DOHH2 (cell line): ENCODE data around the gene CPA5.

ENCODE experiments used
- H3F3A ChIP-seq: fragments of 200-600 bp; sonication (generic), shearing (Covaris generic); 2 replicates; pipeline ENCODE4 v1.6.0; 2016; ENCODE audit warnings: antibody characterized with exemption, mild to moderate bottlenecking; ENCODE audit not compliant: control insufficient read depth, insufficient read depth
- H3K27ac ChIP-seq: fragments of 200-600 bp; sonication (generic); 2 replicates; pipeline ENCODE4 v1.5.1; 2014; ENCODE audit warnings: low read depth, mild to moderate bottlenecking, low read length, moderate library complexity
- H3K27me3 ChIP-seq: fragments of 200-600 bp; sonication (generic); 2 replicates; pipeline ENCODE4 v1.6.1; 2014; ENCODE audit warnings: mild to moderate bottlenecking, low read length, mixed read lengths; ENCODE audit not compliant: control insufficient read depth
- H3K36me3 ChIP-seq: fragments of 200-600 bp; sonication (generic); 2 replicates; pipeline ENCODE4 v1.6.1; 2014; ENCODE audit warnings: mild to moderate bottlenecking, low read length, moderate library complexity, mixed read lengths; ENCODE audit not compliant: control insufficient read depth
- H3K4me1 ChIP-seq: fragments of 200-600 bp; sonication (generic); 2 replicates; pipeline ENCODE4 v1.6.1; 2014; ENCODE audit warnings: mild to moderate bottlenecking, low read length, mixed read lengths; ENCODE audit not compliant: control insufficient read depth
- H3K4me2 ChIP-seq: fragments of 200-600 bp; sonication (generic); 2 replicates; pipeline ENCODE4 v1.6.0; 2014; ENCODE audit warnings: mild to moderate bottlenecking, low read length, moderate library complexity
- H3K4me3 ChIP-seq: fragments of 200-600 bp; sonication (generic); 2 replicates; pipeline ENCODE4 v1.5.1; 2014; ENCODE audit warnings: mild to moderate bottlenecking, low read length, mixed read lengths
- H3K79me2 ChIP-seq: fragments of 200-600 bp; sonication (generic); 2 replicates; pipeline ENCODE4 v1.6.1; 2014; ENCODE audit warnings: mild to moderate bottlenecking, low read length, mixed read lengths; ENCODE audit not compliant: control insufficient read depth
- H3K9me2 ChIP-seq: fragments of 200-600 bp; sonication (generic); replicated peaks from 2 replicates; pipeline ENCODE4 v1.6.1; 2014; ENCODE audit warnings: mild to moderate bottlenecking, low read length, mixed read lengths; ENCODE audit not compliant: control insufficient read depth
- H3K9me3 ChIP-seq: fragments of 200-600 bp; sonication (generic); 2 replicates; pipeline ENCODE4 v1.6.1; 2014; ENCODE audit warnings: antibody characterized with exemption, low read length, mixed read lengths; ENCODE audit not compliant: control insufficient read depth, insufficient read depth
- H4K20me1 ChIP-seq: fragments of 200-600 bp; sonication (generic); 2 replicates; pipeline ENCODE4 v1.6.0; 2014; ENCODE audit warnings: low read depth, mild to moderate bottlenecking, antibody characterized with exemption, low read length, moderate library complexity; ENCODE audit not compliant: control insufficient read depth, insufficient read depth
- CTCF ChIP-seq: fragments of 200-600 bp; sonication (generic); IDR thresholded peaks from one replicate; pipeline ENCODE4 v1.5.1; 2014; ENCODE audit warnings: antibody characterized with exemption, mild to moderate bottlenecking, low read depth, low read length; ENCODE audit not compliant: poor library complexity, severe bottlenecking
- EZH2phosphoT487 ChIP-seq: fragments of 200-600 bp; sonication (generic); IDR thresholded peaks from 2 replicates; pipeline ENCODE4 v1.6.1; 2017; ENCODE audit warnings: borderline replicate concordance, mild to moderate bottlenecking, antibody characterized with exemption, low read length, moderate library complexity, mixed read lengths

Gene CPA5

GRCh38 chr7:130346177-130346905 is 1.7 kb downstream of the CPA5 start:
- TF ChIP-seq EZH2phosphoT487 = no peak
- no peak for TF ChIP-seq CTCF
- Histone ChIP-seq H3F3A (no peaks in the 10 kb centered on the region), H3K27me3 (peaks cover 2% of the 10 kb centered on the region; the same call in 1 of the 2 replicates), H3K79me2 (no peaks in the 10 kb centered on the region), H3K4me3 (no peak overlapping the region), H3K4me1 (no peaks in the 10 kb centered on the region), H3K27ac (no peak overlapping the region), H3K9me3 (no peaks in the 10 kb centered on the region), H4K20me1 (no peaks in the 10 kb centered on the region), H3K4me2 (no peak overlapping the region), H3K36me3 (no peaks in the 10 kb centered on the region), H3K9me2 (no peaks in the 10 kb centered on the region)

- H3K9me2 ChIP-seq = no peaks in the 10 kb centered on the region
- no peak overlapping the region for H3K4me3 ChIP-seq
- no peaks in the 10 kb centered on the region for H4K20me1 ChIP-seq
- no peaks in the 10 kb centered on the region for H3K4me1 ChIP-seq
- H3K36me3 ChIP-seq = no peaks in the 10 kb centered on the region
- no peaks in the 10 kb centered on the region for H3K9me3 ChIP-seq
- no peaks in the 10 kb centered on the region for H3K79me2 ChIP-seq
- H3F3A ChIP-seq = no peaks in the 10 kb centered on the region
- H3K27ac ChIP-seq = no peak overlapping the region
- TF ChIP-seq CTCF (no peak), EZH2phosphoT487 (no peak)
- no peak overlapping the region for H3K4me2 ChIP-seq
- H3K27me3 ChIP-seq = peaks cover 4% of the 10 kb centered on the region; the same call in 1 of the 2 replicates
Observed at GRCh38 chr7:130346941-130347340, 2.3 kb downstream of the CPA5 start.

GRCh38 chr7:130349911-130350782 is 5.5 kb downstream of the CPA5 start:
- H3K9me2 ChIP-seq = no peaks in the 10 kb centered on the region
- no peaks in the 10 kb centered on the region for H3F3A ChIP-seq
- no peaks in the 10 kb centered on the region for H4K20me1 ChIP-seq
- no peaks in the 10 kb centered on the region for H3K79me2 ChIP-seq
- H3K36me3 ChIP-seq = no peaks in the 10 kb centered on the region
- no peak overlapping the region for H3K4me2 ChIP-seq
- no peaks in the 10 kb centered on the region for H3K9me3 ChIP-seq
- H3K4me3 ChIP-seq = no peak overlapping the region
- peaks cover 4% of the 10 kb centered on the region; the same call in 1 of the 2 replicates for H3K27me3 ChIP-seq
- H3K27ac ChIP-seq = no peak overlapping the region
- H3K4me1 ChIP-seq = no peaks in the 10 kb centered on the region
- TF ChIP-seq CTCF (no peak), EZH2phosphoT487 (no peak)
